GM12891 (cell line): ENCODE data around the gene PITPNC1.

ENCODE experiments used
- POLR2A ChIP-seq: IDR thresholded peaks from 2 replicates; pipeline ENCODE4 v1.6.1; 2011; ENCODE audit warnings: low read depth, low read length, control low read depth
- SPI1 ChIP-seq: IDR thresholded peaks from 2 replicates; pipeline ENCODE4 v1.6.1; 2011; ENCODE audit warnings: low read depth, low read length, control low read depth

DNA sequence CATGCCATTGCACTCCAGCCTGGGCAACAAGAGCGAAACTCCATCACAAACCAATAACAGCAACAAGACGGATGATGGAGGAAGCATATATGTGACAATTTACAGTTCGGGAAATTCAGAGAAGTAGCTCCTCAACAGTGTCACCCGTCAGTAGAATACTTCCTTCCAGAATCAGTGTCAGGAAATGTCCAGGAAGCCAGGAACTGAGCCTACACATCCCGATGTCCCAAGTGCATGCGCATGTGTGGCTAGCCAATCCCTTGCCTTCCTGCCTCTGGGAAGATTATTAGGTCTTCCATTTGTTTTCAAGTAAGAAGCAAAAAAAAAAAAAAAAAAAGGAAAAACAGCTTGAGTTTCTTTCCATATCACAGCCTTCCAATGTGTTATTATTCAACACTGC is 1.4 kb upstream of the PITPNC1 start:
- TF ChIP-seq SPI1 (no peak), POLR2A (no peak)
